ENCODE data around the gene OCEL1. TPM values are rescaled to one million over a fixed set of nuclear protein-coding genes. Genes with fewer than 3 reads are reported as not detected.

Gene OCEL1
- total RNA-seq, 1 donor, result 3.3 TPM

- no peaks in the 10 kb centered on the region for H3K4me1 ChIP-seq (ENCODE audit: insufficient read depth, low read length)
- H3K4me3 ChIP-seq (ENCODE audit: insufficient read depth, low read length), result no peak overlapping the region
- DNase-seq (ENCODE audit: insufficient read length, low spot score, missing footprints), result no peak
- H3K27ac ChIP-seq (ENCODE audit: low read depth, low read length), result no peak overlapping the region
- no peaks in the 10 kb centered on the region for H3K9me3 ChIP-seq (ENCODE audit: low read depth, low read length)
- no peak overlapping the region for H2AFZ ChIP-seq (ENCODE audit: low read length)
- no peaks in the 10 kb centered on the region for H3K27me3 ChIP-seq (ENCODE audit: insufficient read depth, low read length)
- H3K79me2 ChIP-seq (ENCODE audit: insufficient read depth, low read length), result no peaks in the 10 kb centered on the region
- peaks cover 38% of the 10 kb centered on the region for H3K36me3 ChIP-seq (ENCODE audit: insufficient read depth, low read length)
- peaks cover 3% of the 10 kb centered on the region for H4K20me1 ChIP-seq (ENCODE audit: insufficient read depth, low read length)
- no peak overlapping the region for H3K4me2 ChIP-seq (ENCODE audit: insufficient read depth, low read length)
- TF ChIP-seq CTCF (IDR thresholded peaks at IDR 0.05; ENCODE audit: extremely low read depth, low read depth, low read length), result no peak
Observed at GRCh38 chr19:17275441-17276175, 49.6 kb downstream of the OCEL1 start.

Other genes with a start within 250 kb of the OCEL1 start
- 0.29 and 0.36 TPM in 2 replicates for gene CPAMD8, start 199.4 kb upstream of the OCEL1 start, total RNA-seq
- gene HAUS8, start 150.8 kb upstream of the OCEL1 start, total RNA-seq, result 1.8 and 2.1 TPM in 2 replicates
- 86.9 and 96.6 TPM in 2 replicates for gene MYO9B, start 150.4 kb upstream of the OCEL1 start, total RNA-seq
- 22.4 and 25.7 TPM in 2 replicates for gene USE1, start 10.9 kb upstream of the OCEL1 start, total RNA-seq
- 29.5 and 32.2 TPM in 2 replicates for gene NR2F6, start 19.7 kb downstream of the OCEL1 start, total RNA-seq
- gene USHBP1, start 38.5 kb downstream of the OCEL1 start, total RNA-seq, result not detected in 2 replicates
- gene BABAM1, start 41.2 kb downstream of the OCEL1 start, total RNA-seq, result 74.8 and 76.7 TPM in 2 replicates
- not detected in 2 replicates for gene ANKLE1, start 55.7 kb downstream of the OCEL1 start, total RNA-seq
- gene ABHD8, start 77.2 kb downstream of the OCEL1 start, total RNA-seq, result 12.7 and 14.8 TPM in 2 replicates
- gene MRPL34, start 79.6 kb downstream of the OCEL1 start, total RNA-seq, result 21.8 and 40.5 TPM in 2 replicates
- gene DDA1, start 83.3 kb downstream of the OCEL1 start, total RNA-seq, result 8.5 and 11.6 TPM in 2 replicates
- 5.1 and 7.4 TPM in 2 replicates for gene ANO8, start 108.6 kb downstream of the OCEL1 start, total RNA-seq
- 10.9 and 14.7 TPM in 2 replicates for gene GTPBP3, start 111.3 kb downstream of the OCEL1 start, total RNA-seq
- gene PLVAP, start 151.1 kb downstream of the OCEL1 start, total RNA-seq, result not detected in 2 replicates
- gene CCDC194, start 168.0 kb downstream of the OCEL1 start, total RNA-seq, result not detected in 2 replicates
- gene BST2, start 179.4 kb downstream of the OCEL1 start, total RNA-seq, result 10.1 and 13.8 TPM in 2 replicates
- 41.3 and 50.7 TPM in 2 replicates for gene MVB12A, start 193.8 kb downstream of the OCEL1 start, total RNA-seq
- not detected in 2 replicates for gene TMEM221, start 222.4 kb downstream of the OCEL1 start, total RNA-seq
- gene NXNL1, start 234.7 kb downstream of the OCEL1 start, total RNA-seq, result not detected in 2 replicates
- gene SLC27A1, start 244.3 kb downstream of the OCEL1 start, total RNA-seq, result 47.4 and 64.4 TPM in 2 replicates